Measurements from ENCODE around the gene HSPB7. TPM values are rescaled to one million over a fixed set of nuclear protein-coding genes. Genes with fewer than 3 reads are reported as not detected.

Gene HSPB7
- total RNA-seq, 1 donor from 2014 or later, result 19.4 TPM

DNA sequence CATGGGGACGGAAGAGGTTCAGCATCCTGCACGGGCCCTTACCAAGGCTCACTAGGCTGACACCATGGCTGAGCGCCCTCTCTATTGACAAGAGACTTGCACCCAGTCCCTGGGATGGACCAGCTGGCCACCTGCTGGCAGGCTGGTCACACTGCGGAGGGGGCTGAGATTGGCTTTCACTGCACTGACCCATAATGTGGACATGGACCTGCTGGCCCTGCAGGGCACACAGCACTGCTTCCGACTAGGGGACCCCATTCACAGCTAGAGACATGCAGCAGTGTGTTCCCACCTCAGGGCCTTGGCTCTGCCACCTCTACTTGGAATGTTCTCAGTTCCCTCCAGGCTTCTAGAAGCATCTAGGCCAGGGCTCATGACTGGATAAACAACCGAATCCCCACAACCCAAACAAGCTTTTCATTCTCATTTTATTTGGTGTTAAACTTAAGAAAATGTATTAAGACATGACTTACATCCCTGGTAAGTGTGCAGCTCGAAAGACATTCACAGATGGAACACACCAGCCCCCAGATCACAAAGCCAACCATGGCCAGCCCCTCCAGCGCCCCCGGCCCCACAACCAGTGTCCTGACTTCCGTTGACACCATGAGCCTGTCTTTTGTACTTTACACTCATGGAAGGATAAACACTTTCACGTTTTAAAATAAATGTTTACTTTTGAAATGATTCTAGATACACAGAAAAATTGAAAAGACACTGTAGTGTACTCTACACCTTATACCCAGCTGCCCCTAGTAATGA, 23.1 kb downstream of the HSPB7 start:
- no peak for DNase-seq (ENCODE audit: extremely low spot score in 2 of 2)
- TF ChIP-seq POLR2A (IDR thresholded peaks at IDR 0.05) (no peak), POLR2AphosphoS5 (IDR thresholded peaks at IDR 0.05; ENCODE audit: insufficient read depth in 1 of 2, low read depth in 1 of 2) (no peak)
- TF ChIP-seq, protein P1, sequence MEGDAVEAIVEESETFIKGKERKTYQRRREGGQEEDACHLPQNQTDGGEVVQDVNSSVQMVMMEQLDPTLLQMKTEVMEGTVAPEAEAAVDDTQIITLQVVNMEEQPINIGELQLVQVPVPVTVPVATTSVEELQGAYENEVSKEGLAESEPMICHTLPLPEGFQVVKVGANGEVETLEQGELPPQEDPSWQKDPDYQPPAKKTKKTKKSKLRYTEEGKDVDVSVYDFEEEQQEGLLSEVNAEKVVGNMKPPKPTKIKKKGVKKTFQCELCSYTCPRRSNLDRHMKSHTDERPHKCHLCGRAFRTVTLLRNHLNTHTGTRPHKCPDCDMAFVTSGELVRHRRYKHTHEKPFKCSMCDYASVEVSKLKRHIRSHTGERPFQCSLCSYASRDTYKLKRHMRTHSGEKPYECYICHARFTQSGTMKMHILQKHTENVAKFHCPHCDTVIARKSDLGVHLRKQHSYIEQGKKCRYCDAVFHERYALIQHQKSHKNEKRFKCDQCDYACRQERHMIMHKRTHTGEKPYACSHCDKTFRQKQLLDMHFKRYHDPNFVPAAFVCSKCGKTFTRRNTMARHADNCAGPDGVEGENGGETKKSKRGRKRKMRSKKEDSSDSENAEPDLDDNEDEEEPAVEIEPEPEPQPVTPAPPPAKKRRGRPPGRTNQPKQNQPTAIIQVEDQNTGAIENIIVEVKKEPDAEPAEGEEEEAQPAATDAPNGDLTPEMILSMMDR (IDR thresholded peaks at IDR 0.05), result peak; percentile 72 to 83 (median 77)
- H3K27me3 ChIP-seq, result no peaks in the 10 kb centered on the region
- H3K4me1 ChIP-seq, result no peaks in the 10 kb centered on the region
- no peak overlapping the region for H3K27ac ChIP-seq
- H3K9me3 ChIP-seq, result no peaks in the 10 kb centered on the region
- no peaks in the 10 kb centered on the region for H3K36me3 ChIP-seq
- H3K4me3 ChIP-seq, result no peak overlapping the region
- intact Hi-C loops (cut with DNase I), result loop anchor here (5.0 kb wide), 1 partner anchor 182 kb away; no protein-coding TSS in a partner anchor

DNA sequence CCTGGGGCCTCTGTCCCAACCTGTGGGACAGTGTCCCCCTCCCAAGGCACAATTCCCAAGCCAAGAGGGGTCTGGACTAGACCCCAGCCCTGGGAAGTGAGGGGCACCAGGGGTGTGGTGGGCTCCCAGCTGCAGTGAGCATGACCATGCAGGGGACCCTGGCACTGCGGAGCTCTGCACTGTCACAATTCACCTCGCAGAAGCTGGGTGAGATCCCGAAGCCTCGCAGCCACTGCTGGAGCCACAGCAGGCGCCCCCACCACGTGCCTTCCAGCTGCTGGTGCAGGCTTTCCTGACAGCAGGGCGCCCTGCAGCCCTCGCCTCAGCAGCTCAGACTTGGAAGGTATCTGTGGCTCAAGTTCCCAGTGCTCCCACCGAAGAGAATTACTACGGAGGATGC, 23.8 kb downstream of the HSPB7 start:
- no peak overlapping the region for H3K4me3 ChIP-seq
- H3K9me3 ChIP-seq, result no peaks in the 10 kb centered on the region
- no peak for DNase-seq (ENCODE audit: extremely low spot score in 2 of 2)
- no peaks in the 10 kb centered on the region for H3K27me3 ChIP-seq
- no peak overlapping the region for H3K27ac ChIP-seq
- no peaks in the 10 kb centered on the region for H3K4me1 ChIP-seq
- TF ChIP-seq POLR2AphosphoS5 (IDR thresholded peaks at IDR 0.05; ENCODE audit: insufficient read depth in 1 of 2, low read depth in 1 of 2) (no peak), POLR2A (IDR thresholded peaks at IDR 0.05) (no peak)
- TF ChIP-seq, protein P1 (IDR thresholded peaks at IDR 0.05), result no peak
- no peaks in the 10 kb centered on the region for H3K36me3 ChIP-seq
- intact Hi-C loops (cut with DNase I), result loop anchor here (5.0 kb wide), 1 partner anchor 182 kb away; no protein-coding TSS in a partner anchor

DNA sequence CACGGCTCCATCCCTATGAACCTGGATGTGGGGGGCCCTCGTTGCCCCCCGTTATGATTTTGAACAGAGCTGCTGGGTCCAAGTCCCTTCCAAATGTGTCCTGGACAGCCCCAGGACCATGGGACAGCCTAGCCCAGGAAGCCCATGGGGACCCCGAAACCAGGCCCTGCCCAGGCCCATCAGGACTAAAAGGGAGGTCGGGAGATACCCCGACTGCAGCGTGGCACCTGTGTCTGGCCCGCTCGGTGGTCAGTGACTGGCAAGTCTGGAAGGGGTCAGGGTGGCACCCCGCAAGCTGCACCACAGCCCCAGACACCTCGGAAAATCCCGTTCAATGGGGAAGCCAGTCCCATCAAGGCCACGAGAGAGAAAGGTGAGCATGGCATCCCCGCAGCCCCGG, 24.2 kb downstream of the HSPB7 start:
- H3K4me3 ChIP-seq, result no peak overlapping the region
- TF ChIP-seq, protein P1 (IDR thresholded peaks at IDR 0.05), result no peak
- TF ChIP-seq POLR2AphosphoS5 (IDR thresholded peaks at IDR 0.05; ENCODE audit: insufficient read depth in 1 of 2, low read depth in 1 of 2), result no peak
- no peak for TF ChIP-seq POLR2A (IDR thresholded peaks at IDR 0.05)
- H3K36me3 ChIP-seq, result no peaks in the 10 kb centered on the region
- DNase-seq (ENCODE audit: extremely low spot score in 2 of 2), result no peak
- no peak overlapping the region for H3K27ac ChIP-seq
- H3K4me1 ChIP-seq, result no peaks in the 10 kb centered on the region
- H3K27me3 ChIP-seq, result no peaks in the 10 kb centered on the region
- intact Hi-C loops (cut with DNase I), result loop anchor here (5.0 kb wide), 1 partner anchor 181 kb away; no protein-coding TSS in a partner anchor
- H3K9me3 ChIP-seq, result no peaks in the 10 kb centered on the region

DNA sequence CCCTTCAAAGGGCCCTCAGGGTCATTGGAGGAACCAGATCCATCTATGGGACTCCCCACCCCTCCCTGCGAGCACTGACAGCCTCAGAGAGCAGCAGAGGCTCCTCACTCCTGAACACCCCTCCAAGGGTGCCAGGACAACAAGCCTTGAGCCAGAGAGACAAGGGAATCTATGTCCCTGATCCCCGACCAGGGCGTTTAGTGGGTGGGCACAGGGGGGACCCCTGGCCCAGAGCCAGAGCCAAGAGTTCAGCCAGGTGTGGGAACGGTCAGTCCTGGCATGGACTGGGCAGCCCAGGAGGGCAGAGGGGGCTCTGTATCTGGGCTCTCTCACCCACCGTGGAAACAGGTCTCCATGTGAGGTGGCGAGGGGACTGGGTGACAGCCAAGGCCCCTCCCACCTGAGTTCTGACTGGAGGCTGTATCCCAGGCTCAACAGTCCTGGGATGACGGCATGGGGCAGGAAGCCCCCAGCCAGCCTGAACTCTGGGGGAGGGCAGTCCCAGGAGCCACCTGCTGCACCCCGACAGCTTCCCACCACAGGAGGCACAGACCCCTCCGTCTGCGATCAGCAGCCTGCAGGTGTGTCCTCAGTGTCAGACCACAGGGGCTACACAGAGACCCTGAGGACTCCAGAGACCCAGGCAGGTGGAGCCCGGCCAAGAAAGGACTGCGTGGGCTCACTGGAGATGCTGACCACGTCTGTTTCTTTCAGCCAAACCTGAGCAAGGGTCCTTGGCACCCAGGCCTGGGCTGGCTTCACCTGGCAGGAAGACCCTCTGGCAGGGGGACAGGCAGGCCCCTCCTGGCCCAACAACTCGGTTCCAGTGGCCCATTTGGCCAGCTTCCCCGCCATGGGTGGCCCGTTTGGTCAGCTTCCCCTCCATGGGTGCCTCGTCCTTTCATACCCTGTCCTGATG, 25.0 kb downstream of the HSPB7 start:
- intact Hi-C loops (cut with DNase I), result loop anchor here (5.0 kb wide), 1 partner anchor 181 kb away; no protein-coding TSS in a partner anchor

More for the DNA sequence above, 25.0 kb downstream of the HSPB7 start:
- DNase-seq (ENCODE audit: extremely low spot score in 2 of 2), result no peak
- H3K36me3 ChIP-seq, result no peaks in the 10 kb centered on the region
- no peaks in the 10 kb centered on the region for H3K9me3 ChIP-seq
- H3K27me3 ChIP-seq, result no peaks in the 10 kb centered on the region
- no peaks in the 10 kb centered on the region for H3K4me1 ChIP-seq
- H3K27ac ChIP-seq, result no peak overlapping the region
- H3K4me3 ChIP-seq, result no peak overlapping the region
- TF ChIP-seq POLR2A (IDR thresholded peaks at IDR 0.05) (no peak), POLR2AphosphoS5 (IDR thresholded peaks at IDR 0.05; ENCODE audit: insufficient read depth in 1 of 2, low read depth in 1 of 2) (no peak)
- TF ChIP-seq, protein P1 (IDR thresholded peaks at IDR 0.05), result no peak

Measured in vagina (tissue), 2 donors.